Mucosa of descending colon (tissue), 3 donors: Measurements from ENCODE around the gene PTPRN2. TPM values are rescaled to one million over a fixed set of nuclear protein-coding genes. Genes with fewer than 3 reads are reported as not detected.

Source experiments
- ATAC-seq: fragments of 200-7000 bp; cut with Tn5 transposase; one replicate; pipeline ENCODE4 v1.9.1; 2020; ENCODE audit warnings: mild to moderate bottlenecking, moderate library complexity
- DNase-seq, 3 donors: peaks; one replicate each; pipeline ENCODE4 v3.0.0-alpha.2; 2020
- H3K36me3 ChIP-seq: fragments of 200-600 bp; one replicate; pipeline ENCODE4 v1.8.0; 2021; ENCODE audit warnings: low read depth, mild to moderate bottlenecking
- H3K4me1 ChIP-seq: fragments of 200-600 bp; one replicate; pipeline ENCODE4 v1.8.0; 2021; ENCODE audit warnings: low read depth, mild to moderate bottlenecking
- H3K4me3 ChIP-seq: fragments of 200-600 bp; one replicate; pipeline ENCODE4 v1.8.0; 2021; ENCODE audit warnings: mild to moderate bottlenecking
- H3K9me3 ChIP-seq: fragments of 200-600 bp; one replicate; pipeline ENCODE4 v1.8.0; 2021; ENCODE audit warnings: mild to moderate bottlenecking
- intact Hi-C, 2 donors: fragments of 100-400 bp; cut with DNase I in 1 of 2; cut with micrococcal nuclease in 1 of 2; formaldehyde crosslinking; loops; one replicate each; pipeline versions ENCODE4 v1.11.0 to v1.11.1; 2022; cut with DNase I, micrococcal nuclease
- total RNA-seq, 3 donors: library from RNA; stranded (reverse); fragmentation: NEBNext Ultra II Directional in 2 of 3; extraction: Animal tissue kit (Norgen Biotek cat#: 25700) in 2 of 3; gene quantifications; one replicate each; pipeline versions ENCODE4 v1.2.1 to v1.2.4, GENCODE V29; 2021 to 2023
- TF ChIP-seq, protein P1 (sequence below): fragments of 200-600 bp; IDR thresholded peaks from one replicate; pipeline ENCODE4 v1.8.0; 2022; ENCODE audit warnings: antibody characterized with exemption, mild to moderate bottlenecking
- donor health status: DM: no; HTN: no; CAD: no; lungs with moderate emphysema.
- donor health status: DM: no; HTN: no; CAD: no.
- donor health status: DM: no; HTN: yes; CAD: no.

The PTPRN2 gene
- total RNA-seq, 3 donors from 2014 or later: 12.5 to 28.0 (median 26.2) TPM

DNA sequence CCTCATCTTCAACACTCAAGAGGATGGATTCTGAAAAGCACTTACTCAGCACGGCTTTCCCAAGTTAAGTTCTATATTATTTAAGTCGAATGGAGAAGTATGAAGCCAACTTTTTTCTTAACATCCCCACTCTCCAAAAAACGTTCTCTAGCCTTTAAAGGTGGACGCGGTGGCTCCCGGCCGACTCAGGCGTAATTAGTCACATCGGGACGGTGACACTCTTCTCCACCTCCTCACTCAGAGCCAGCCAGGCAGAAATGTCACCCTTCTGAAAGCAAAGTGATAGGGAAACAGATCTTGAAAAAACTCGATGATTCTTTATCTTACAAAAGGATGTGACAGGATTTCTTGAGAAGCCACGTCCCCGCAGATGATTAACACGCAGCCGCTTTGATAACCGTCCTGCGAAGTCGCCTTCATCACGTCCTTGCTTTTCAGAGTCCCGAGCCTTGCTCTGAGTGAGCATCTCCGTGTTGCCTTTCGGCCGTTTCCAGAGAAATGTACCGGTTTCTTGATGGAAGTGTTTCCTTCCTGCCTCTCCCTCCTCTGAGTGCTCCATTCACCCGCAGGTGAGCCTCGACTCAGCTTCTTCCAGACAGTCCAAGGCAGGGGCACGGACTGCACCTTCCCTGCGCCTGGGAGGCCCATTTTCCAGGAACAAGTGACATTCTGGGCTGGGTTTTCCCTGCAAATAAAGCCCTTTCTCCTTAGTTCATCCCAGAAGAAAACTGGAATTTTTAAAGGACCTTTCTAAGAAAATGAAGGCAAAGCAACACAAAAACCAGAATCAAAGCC lies 936.1 kb downstream of the PTPRN2 start:
- H3K4me3 ChIP-seq: no peak overlapping the region
- intact Hi-C loops: no loop called here
- ATAC-seq (no peak), DNase-seq (no peak)
- H3K36me3 ChIP-seq: no peaks in the 10 kb centered on the region
- TF ChIP-seq, protein P1, sequence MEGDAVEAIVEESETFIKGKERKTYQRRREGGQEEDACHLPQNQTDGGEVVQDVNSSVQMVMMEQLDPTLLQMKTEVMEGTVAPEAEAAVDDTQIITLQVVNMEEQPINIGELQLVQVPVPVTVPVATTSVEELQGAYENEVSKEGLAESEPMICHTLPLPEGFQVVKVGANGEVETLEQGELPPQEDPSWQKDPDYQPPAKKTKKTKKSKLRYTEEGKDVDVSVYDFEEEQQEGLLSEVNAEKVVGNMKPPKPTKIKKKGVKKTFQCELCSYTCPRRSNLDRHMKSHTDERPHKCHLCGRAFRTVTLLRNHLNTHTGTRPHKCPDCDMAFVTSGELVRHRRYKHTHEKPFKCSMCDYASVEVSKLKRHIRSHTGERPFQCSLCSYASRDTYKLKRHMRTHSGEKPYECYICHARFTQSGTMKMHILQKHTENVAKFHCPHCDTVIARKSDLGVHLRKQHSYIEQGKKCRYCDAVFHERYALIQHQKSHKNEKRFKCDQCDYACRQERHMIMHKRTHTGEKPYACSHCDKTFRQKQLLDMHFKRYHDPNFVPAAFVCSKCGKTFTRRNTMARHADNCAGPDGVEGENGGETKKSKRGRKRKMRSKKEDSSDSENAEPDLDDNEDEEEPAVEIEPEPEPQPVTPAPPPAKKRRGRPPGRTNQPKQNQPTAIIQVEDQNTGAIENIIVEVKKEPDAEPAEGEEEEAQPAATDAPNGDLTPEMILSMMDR: no peak
- H3K9me3 ChIP-seq: no peaks in the 10 kb centered on the region
- no peaks in the 10 kb centered on the region for H3K4me1 ChIP-seq

DNA sequence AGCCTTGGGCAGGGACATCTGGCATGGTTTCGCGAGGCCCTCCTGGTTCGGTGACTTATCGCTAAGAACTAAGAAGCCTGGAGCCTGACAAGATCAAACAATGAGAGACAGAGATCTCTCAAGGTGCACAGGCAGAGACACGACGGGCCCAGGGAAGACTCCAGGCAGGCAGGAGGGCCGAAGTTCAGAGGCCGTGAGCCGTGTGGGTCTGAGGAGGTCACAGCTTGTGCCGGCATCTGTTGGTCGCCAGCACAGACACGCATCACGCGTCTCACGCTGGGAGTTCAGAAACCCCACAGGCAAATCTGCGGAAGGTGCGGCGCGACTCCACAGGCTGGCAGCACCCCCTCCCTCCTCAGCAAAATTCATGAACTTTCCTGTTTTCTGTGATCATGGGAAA lies 936.8 kb downstream of the PTPRN2 start:
- TF ChIP-seq, protein P1: no peak
- Histone ChIP-seq H3K4me3 (no peak overlapping the region), H3K4me1 (no peaks in the 10 kb centered on the region), H3K9me3 (no peaks in the 10 kb centered on the region), H3K36me3 (no peaks in the 10 kb centered on the region)
- ATAC-seq (no peak), DNase-seq (no peak)
- intact Hi-C loops: no loop called here

DNA sequence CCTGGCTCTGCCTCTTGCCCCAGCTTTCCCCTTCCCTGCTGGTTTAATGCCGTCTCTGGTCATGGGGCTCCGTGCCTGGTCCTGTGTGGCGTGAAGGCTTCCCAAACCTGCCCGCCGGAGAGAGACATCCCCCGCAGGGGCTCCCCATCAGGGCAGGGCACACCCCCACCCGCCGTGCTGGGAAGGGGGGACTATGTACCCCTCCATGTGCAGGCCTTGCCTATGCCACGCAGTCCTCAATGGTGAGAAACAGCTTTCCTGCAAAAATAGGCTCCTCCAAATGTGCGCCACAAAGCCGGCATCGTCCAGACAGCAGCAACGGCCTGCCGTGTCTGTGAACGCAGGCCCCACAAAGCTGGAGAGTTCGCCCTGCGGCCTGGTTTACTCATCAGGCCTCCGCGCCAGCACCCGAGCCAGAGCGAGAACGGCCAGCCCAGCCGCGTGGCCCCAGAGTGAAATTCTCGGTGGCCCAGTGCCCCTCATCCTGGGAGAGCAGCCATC lies 937.4 kb downstream of the PTPRN2 start:
- ATAC-seq (no peak), DNase-seq (no peak)
- intact Hi-C loops: no loop called here
- Histone ChIP-seq H3K4me1 (no peaks in the 10 kb centered on the region), H3K4me3 (no peak overlapping the region), H3K9me3 (no peaks in the 10 kb centered on the region), H3K36me3 (no peaks in the 10 kb centered on the region)
- TF ChIP-seq, protein P1: no peak

DNA sequence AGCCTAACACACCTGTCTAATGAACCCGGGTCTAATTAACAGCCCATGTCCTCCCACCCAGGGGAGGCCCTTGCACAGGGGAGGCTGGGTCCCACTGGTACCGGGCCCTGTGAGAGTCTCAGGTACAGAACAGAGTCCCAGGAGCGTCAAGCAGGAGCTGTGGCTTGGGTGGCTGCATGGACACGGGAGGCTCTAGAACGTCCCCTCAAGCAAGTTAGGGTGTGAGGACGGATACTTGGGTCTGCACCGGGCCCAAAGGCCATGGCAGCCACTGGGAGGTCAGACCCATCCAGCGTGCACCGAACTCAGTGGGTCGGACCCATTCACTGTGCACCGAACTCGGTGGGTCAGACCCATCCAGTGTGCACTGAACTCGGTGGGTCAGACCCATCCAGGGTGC lies 941.1 kb downstream of the PTPRN2 start:
- intact Hi-C loops: no loop called here
- DNase-seq (no peak), ATAC-seq (no peak)
- Histone ChIP-seq H3K36me3 (no peaks in the 10 kb centered on the region), H3K4me3 (no peak overlapping the region), H3K4me1 (no peaks in the 10 kb centered on the region), H3K9me3 (no peaks in the 10 kb centered on the region)
- TF ChIP-seq, protein P1: no peak

DNA sequence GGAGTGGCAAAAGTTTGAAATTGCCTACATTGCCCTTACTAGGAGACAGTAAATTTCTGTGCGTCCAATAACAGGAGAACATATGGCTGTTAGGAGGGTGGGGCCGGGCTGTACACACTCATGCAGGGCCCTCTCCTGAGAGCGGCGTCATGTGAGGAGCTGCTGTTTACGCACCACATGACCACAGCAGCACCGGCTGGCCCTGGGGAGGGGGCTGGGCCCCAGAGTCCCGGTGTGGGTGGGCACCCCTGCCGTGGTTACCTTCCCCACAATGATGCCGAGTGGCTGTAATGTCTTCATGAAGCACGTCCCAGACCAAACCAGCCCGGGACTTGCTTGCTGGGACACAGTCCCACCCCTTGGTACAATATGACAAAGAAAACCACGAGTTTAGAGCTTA lies 942.1 kb downstream of the PTPRN2 start:
- intact Hi-C loops: no loop called here
- no peak for ATAC-seq
- no peak for DNase-seq
- TF ChIP-seq, protein P1: no peak
- Histone ChIP-seq H3K36me3 (no peaks in the 10 kb centered on the region), H3K9me3 (peaks cover 1% of the 10 kb centered on the region), H3K4me1 (no peaks in the 10 kb centered on the region), H3K4me3 (no peak overlapping the region)
